Liver (tissue), 9 donors: ENCODE measurements around the gene OCA2. TPM values are rescaled to one million over a fixed set of nuclear protein-coding genes. Genes with fewer than 3 reads are reported as not detected.

Experiments used
- DNase-seq: peaks from one replicate; pipeline ENCODE4 v3.0.0-alpha.2; 2017; ENCODE audit warnings: low spot score
- H3K27ac ChIP-seq, 2 donors: one replicate each; pipeline ENCODE4 v1.7.0; 2013; ENCODE audit warnings: inconsistent platforms in 2 of 2, low read length in 2 of 2, control low read depth in 1 of 2, low read depth in 1 of 2, mild to moderate bottlenecking in 1 of 2
- H3K27me3 ChIP-seq, 4 donors: one replicate each; pipeline versions ENCODE4 v1.6.1 to v1.7.0; 2013; ENCODE audit warnings: low read length in 3 of 4, inconsistent platforms in 1 of 4, mild to moderate bottlenecking in 1 of 4, moderate library complexity in 1 of 4; ENCODE audit not compliant: control insufficient read depth in 4 of 4, insufficient read depth in 4 of 4
- H3K36me3 ChIP-seq, 4 donors: one replicate each; pipeline versions ENCODE4 v1.6.1 to v1.7.0; 2013; ENCODE audit warnings: low read length in 3 of 4, mild to moderate bottlenecking in 3 of 4, low read depth in 1 of 4, moderate library complexity in 1 of 4; ENCODE audit not compliant: control insufficient read depth in 4 of 4, insufficient read depth in 3 of 4
- H3K4me1 ChIP-seq, 4 donors: one replicate each; pipeline versions ENCODE4 v1.6.1 to v1.7.0; 2013; ENCODE audit warnings: low read length in 3 of 4, mild to moderate bottlenecking in 3 of 4, moderate library complexity in 1 of 4; ENCODE audit not compliant: control insufficient read depth in 4 of 4, insufficient read depth in 4 of 4
- H3K4me3 ChIP-seq, 3 donors: one replicate each; pipeline versions ENCODE4 v1.6.1 to v1.7.0; 2013; ENCODE audit warnings: low read length in 3 of 3, control low read depth in 1 of 3, low read depth in 1 of 3, mild to moderate bottlenecking in 1 of 3
- H3K9ac ChIP-seq, 2 donors: one replicate each; pipeline ENCODE4 v1.7.0; 2013; ENCODE audit warnings: low read length in 2 of 2, mild to moderate bottlenecking in 2 of 2, moderate library complexity in 2 of 2, control low read depth in 1 of 2, low read depth in 1 of 2
- H3K9me3 ChIP-seq, 4 donors: one replicate each; pipeline versions ENCODE4 v1.6.1 to v1.7.0; 2013; ENCODE audit warnings: low read length in 3 of 4; ENCODE audit not compliant: control insufficient read depth in 4 of 4
- EGR1 ChIP-seq, 2 donors: IDR thresholded peaks; 2 replicates each; pipeline ENCODE4 v1.6.1; 2016 to 2018; ENCODE audit warnings: antibody characterized with exemption in 2 of 2, low read depth in 2 of 2
- FOXA1 ChIP-seq: IDR thresholded peaks from 2 replicates; pipeline ENCODE4 v1.6.1; 2016; ENCODE audit warnings: antibody characterized with exemption
- FOXA2 ChIP-seq: IDR thresholded peaks from 2 replicates; pipeline ENCODE4 v1.6.1; 2016; ENCODE audit warnings: antibody characterized with exemption
- GABPA ChIP-seq, 2 donors: IDR thresholded peaks in 1 of 2; conservative IDR thresholded peaks in 1 of 2; 2 replicates each; pipeline ENCODE4 v1.6.1; 2016; ENCODE audit warnings: antibody characterized with exemption in 2 of 2, mild to moderate bottlenecking in 1 of 2, moderate library complexity in 1 of 2
- HNF4A ChIP-seq, 2 donors: conservative IDR thresholded peaks; 2 replicates each; pipeline ENCODE4 v1.6.1; 2016; ENCODE audit warnings: antibody characterized with exemption in 2 of 2, mild to moderate bottlenecking in 2 of 2
- HNF4G ChIP-seq: IDR thresholded peaks from 2 replicates; pipeline ENCODE4 v1.6.1; 2016; ENCODE audit warnings: antibody characterized with exemption
- JUND ChIP-seq, 2 donors: IDR thresholded peaks; 2 replicates each; pipeline ENCODE4 v1.6.1; 2016; ENCODE audit warnings: antibody characterized with exemption in 2 of 2
- NR2F2 ChIP-seq: IDR thresholded peaks from 2 replicates; pipeline ENCODE4 v1.6.1; 2016; ENCODE audit warnings: antibody characterized with exemption
- RAD21 ChIP-seq, 2 donors: IDR thresholded peaks; 2 replicates each; pipeline ENCODE4 v1.6.1; 2016; ENCODE audit warnings: antibody characterized with exemption in 2 of 2, mild to moderate bottlenecking in 2 of 2
- RXRA ChIP-seq, 2 donors: IDR thresholded peaks; 2 replicates each; pipeline ENCODE4 v1.6.1; 2017 to 2018; ENCODE audit warnings: antibody characterized with exemption in 2 of 2, mild to moderate bottlenecking in 1 of 2
- SP1 ChIP-seq: IDR thresholded peaks from 2 replicates; pipeline ENCODE4 v1.6.1; 2018; ENCODE audit warnings: antibody characterized with exemption, mild to moderate bottlenecking
- TAF1 ChIP-seq: conservative IDR thresholded peaks from 2 replicates; pipeline ENCODE4 v1.6.1; 2016; ENCODE audit warnings: antibody characterized with exemption, mild to moderate bottlenecking
- YY1 ChIP-seq: IDR thresholded peaks from 2 replicates; pipeline ENCODE4 v1.6.1; 2016; ENCODE audit warnings: antibody characterized with exemption, mild to moderate bottlenecking
- WGBS: extraction: QIAGEN DNeasy Blood & Tissue Kit; methylation state at CpG from one replicate; pipeline ENCODE4 v1.1.7; 2013; 5-methylcytosine and 5-hydroxymethylcytosine counted together
- polyA plus RNA-seq, 2 donors: library from polyadenylated mRNA; stranded (reverse) in 1 of 2; unstranded in 1 of 2; fragments of 200-250 nt in 1 of 2; fragments of >200 nt in 1 of 2; fragmentation: Nextera tagmentation in 1 of 2; extraction: Ambion mirVana in 1 of 2; gene quantifications; one replicate each; pipeline versions ENCODE4 v1.2.1 to v1.2.3, GENCODE V29; 2013 to 2015
- total RNA-seq, 2 donors: library from RNA; depleted of rRNA; stranded (reverse); fragments of >200 nt; gene quantifications; one replicate each; pipeline ENCODE4 v1.2.3, GENCODE V29; 2014
- TF ChIP-seq, protein P1 (sequence below): IDR thresholded peaks from 2 replicates; pipeline ENCODE4 v1.6.1; 2016; ENCODE audit warnings: antibody characterized with exemption
- TF ChIP-seq, protein P2 (sequence below): fragments of 150-350 bp; IDR thresholded peaks from 2 replicates; pipeline ENCODE4 v1.5.1; 2017; ENCODE audit warnings: improper control_type of control experiment, low read depth, low read length; ENCODE audit not compliant: missing input control
- TF ChIP-seq, protein P3 (sequence below): IDR thresholded peaks from 2 replicates; pipeline ENCODE4 v1.6.1; 2016; ENCODE audit warnings: antibody characterized with exemption
- TF ChIP-seq, protein P4 (sequence below): IDR thresholded peaks from 2 replicates; pipeline ENCODE4 v1.6.1; 2016; ENCODE audit warnings: antibody characterized with exemption
- TF ChIP-seq, protein P5 (sequence below): IDR thresholded peaks from 2 replicates; pipeline ENCODE4 v1.6.1; 2016; ENCODE audit warnings: antibody characterized with exemption, mild to moderate bottlenecking
- donor health status: healthy.
- donor health status: healthy.
- donor health status: healthy.
- donor health status: healthy.
- donor health status: healthy.

OCA2 gene
- total and polyA plus RNA-seq, 4 donors = 0.02 to 0.56 (median 0.15) TPM

DNA sequence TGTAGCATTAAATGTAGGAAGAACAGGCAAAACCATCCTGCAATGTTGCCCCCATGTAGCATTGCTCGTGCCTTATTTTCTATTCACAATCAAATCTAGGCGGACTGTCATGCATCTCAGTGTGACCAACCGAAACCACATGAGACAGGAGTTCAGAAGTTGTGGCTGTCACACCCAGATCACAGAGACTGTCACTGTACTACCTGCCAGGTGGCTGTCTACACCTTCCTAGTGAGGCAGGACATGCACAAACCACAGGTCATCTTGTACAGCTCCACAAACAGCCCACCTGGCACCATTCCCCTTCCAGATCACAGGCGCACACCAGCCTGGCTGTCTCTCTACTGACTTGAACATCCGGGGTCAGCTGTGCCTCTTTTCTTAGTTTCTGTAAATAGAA is 392.8 kb downstream of the OCA2 start:
- H3K27me3 ChIP-seq = no peaks in the 10 kb centered on the region

DNA sequence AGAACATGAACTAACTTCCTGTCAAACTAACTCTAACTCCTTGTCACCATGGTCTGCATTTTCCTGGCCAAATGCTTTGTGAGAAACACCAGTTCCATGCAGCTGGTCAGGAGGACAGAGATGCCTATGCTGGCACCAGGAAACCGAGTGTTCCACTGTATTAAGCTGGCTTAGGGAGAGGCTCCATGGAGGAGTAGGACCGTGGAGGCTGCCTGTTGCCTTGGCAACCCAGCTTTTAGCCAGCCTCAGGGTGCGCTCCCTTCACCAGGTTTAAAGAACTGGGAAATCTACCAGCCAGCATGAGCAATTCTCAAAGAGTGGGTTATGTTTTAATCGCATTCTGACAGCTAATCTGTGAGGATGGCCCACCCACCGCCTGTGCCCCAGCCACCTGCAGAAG is 394.1 kb downstream of the OCA2 start:
- Histone ChIP-seq H3K27ac (no peak overlapping the region), H3K4me3 (no peak overlapping the region), H3K36me3 (no peaks in the 10 kb centered on the region), H3K27me3 (no peaks in the 10 kb centered on the region), H3K4me1 (no peaks in the 10 kb centered on the region), H3K9me3 (no peaks in the 10 kb centered on the region), H3K9ac (no peak overlapping the region)
- DNase-seq = no peak
- TF ChIP-seq GABPA (IDR thresholded peaks at IDR 0.05 in 1 of 2, conservative IDR thresholded peaks at IDR 0.05 in 1 of 2) (no peak), SP1 (no peak), TAF1 (no peak), FOXA1 (no peak), EGR1 (IDR thresholded peaks at IDR 0.05; ENCODE audit: low read depth in 2 of 2) (no peak), RXRA (IDR thresholded peaks at IDR 0.05) (no peak), YY1 (no peak), NR2F2 (no peak), RAD21 (IDR thresholded peaks at IDR 0.05) (no peak), HNF4A (conservative IDR thresholded peaks at IDR 0.05) (no peak), JUND (IDR thresholded peaks at IDR 0.05) (no peak), HNF4G (no peak), FOXA2 (no peak)
- TF ChIP-seq, protein P1, sequence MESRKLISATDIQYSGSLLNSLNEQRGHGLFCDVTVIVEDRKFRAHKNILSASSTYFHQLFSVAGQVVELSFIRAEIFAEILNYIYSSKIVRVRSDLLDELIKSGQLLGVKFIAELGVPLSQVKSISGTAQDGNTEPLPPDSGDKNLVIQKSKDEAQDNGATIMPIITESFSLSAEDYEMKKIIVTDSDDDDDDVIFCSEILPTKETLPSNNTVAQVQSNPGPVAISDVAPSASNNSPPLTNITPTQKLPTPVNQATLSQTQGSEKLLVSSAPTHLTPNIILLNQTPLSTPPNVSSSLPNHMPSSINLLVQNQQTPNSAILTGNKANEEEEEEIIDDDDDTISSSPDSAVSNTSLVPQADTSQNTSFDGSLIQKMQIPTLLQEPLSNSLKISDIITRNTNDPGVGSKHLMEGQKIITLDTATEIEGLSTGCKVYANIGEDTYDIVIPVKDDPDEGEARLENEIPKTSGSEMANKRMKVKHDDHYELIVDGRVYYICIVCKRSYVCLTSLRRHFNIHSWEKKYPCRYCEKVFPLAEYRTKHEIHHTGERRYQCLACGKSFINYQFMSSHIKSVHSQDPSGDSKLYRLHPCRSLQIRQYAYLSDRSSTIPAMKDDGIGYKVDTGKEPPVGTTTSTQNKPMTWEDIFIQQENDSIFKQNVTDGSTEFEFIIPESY = no peak
- TF ChIP-seq, protein P2, sequence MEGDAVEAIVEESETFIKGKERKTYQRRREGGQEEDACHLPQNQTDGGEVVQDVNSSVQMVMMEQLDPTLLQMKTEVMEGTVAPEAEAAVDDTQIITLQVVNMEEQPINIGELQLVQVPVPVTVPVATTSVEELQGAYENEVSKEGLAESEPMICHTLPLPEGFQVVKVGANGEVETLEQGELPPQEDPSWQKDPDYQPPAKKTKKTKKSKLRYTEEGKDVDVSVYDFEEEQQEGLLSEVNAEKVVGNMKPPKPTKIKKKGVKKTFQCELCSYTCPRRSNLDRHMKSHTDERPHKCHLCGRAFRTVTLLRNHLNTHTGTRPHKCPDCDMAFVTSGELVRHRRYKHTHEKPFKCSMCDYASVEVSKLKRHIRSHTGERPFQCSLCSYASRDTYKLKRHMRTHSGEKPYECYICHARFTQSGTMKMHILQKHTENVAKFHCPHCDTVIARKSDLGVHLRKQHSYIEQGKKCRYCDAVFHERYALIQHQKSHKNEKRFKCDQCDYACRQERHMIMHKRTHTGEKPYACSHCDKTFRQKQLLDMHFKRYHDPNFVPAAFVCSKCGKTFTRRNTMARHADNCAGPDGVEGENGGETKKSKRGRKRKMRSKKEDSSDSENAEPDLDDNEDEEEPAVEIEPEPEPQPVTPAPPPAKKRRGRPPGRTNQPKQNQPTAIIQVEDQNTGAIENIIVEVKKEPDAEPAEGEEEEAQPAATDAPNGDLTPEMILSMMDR = no peak
- TF ChIP-seq, protein P3, sequence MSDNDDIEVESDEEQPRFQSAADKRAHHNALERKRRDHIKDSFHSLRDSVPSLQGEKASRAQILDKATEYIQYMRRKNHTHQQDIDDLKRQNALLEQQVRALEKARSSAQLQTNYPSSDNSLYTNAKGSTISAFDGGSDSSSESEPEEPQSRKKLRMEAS = no peak
- TF ChIP-seq, protein P4, sequence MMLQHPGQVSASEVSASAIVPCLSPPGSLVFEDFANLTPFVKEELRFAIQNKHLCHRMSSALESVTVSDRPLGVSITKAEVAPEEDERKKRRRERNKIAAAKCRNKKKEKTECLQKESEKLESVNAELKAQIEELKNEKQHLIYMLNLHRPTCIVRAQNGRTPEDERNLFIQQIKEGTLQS = no peak
- TF ChIP-seq, protein P5, sequence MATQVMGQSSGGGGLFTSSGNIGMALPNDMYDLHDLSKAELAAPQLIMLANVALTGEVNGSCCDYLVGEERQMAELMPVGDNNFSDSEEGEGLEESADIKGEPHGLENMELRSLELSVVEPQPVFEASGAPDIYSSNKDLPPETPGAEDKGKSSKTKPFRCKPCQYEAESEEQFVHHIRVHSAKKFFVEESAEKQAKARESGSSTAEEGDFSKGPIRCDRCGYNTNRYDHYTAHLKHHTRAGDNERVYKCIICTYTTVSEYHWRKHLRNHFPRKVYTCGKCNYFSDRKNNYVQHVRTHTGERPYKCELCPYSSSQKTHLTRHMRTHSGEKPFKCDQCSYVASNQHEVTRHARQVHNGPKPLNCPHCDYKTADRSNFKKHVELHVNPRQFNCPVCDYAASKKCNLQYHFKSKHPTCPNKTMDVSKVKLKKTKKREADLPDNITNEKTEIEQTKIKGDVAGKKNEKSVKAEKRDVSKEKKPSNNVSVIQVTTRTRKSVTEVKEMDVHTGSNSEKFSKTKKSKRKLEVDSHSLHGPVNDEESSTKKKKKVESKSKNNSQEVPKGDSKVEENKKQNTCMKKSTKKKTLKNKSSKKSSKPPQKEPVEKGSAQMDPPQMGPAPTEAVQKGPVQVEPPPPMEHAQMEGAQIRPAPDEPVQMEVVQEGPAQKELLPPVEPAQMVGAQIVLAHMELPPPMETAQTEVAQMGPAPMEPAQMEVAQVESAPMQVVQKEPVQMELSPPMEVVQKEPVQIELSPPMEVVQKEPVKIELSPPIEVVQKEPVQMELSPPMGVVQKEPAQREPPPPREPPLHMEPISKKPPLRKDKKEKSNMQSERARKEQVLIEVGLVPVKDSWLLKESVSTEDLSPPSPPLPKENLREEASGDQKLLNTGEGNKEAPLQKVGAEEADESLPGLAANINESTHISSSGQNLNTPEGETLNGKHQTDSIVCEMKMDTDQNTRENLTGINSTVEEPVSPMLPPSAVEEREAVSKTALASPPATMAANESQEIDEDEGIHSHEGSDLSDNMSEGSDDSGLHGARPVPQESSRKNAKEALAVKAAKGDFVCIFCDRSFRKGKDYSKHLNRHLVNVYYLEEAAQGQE = no peak
- WGBS = 66% methylated on average over 5 of the region's 5 CpGs

More for the DNA sequence above, 392.8 kb downstream of the OCA2 start:
- Histone ChIP-seq H3K36me3 (no peaks in the 10 kb centered on the region), H3K27ac (no peak overlapping the region), H3K9ac (no peak overlapping the region), H3K9me3 (no peaks in the 10 kb centered on the region), H3K4me1 (no peaks in the 10 kb centered on the region), H3K4me3 (no peak overlapping the region)
- WGBS = 88% methylated on average over 5 of the region's 5 CpGs
- DNase-seq = no peak
- TF ChIP-seq, protein P3 = no peak
- TF ChIP-seq, protein P5 = no peak
